ENCODE results near the gene BMP8B. TPM values are rescaled to one million over a fixed set of nuclear protein-coding genes. Genes with fewer than 3 reads are reported as not detected.

The BMP8B gene
- total RNA-seq, 4 donors from 2014 or later: 0.46 to 1.3 TPM; not detected in 2

DNA sequence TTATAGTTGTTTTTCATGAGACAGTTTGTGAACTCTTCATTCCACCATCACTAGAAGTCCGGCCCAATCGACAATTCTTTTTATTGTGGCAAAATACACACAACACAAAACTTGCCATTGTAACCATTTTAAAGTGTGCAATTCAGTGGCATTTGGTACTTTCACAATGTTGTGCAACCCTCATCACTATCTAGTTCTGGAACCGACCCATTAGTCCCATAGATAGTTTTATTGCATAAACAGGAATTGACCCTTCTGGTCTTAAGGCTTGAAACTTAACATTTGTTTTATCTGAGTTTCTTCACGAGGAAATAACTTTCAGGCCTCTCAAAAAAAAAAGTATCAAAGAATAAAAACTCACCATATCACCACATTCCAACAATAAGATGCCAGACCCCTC, 58.8 kb downstream of the BMP8B start:
- no peak for TF ChIP-seq POLR2A (IDR thresholded peaks at IDR 0.05)
- TF ChIP-seq, protein P1, sequence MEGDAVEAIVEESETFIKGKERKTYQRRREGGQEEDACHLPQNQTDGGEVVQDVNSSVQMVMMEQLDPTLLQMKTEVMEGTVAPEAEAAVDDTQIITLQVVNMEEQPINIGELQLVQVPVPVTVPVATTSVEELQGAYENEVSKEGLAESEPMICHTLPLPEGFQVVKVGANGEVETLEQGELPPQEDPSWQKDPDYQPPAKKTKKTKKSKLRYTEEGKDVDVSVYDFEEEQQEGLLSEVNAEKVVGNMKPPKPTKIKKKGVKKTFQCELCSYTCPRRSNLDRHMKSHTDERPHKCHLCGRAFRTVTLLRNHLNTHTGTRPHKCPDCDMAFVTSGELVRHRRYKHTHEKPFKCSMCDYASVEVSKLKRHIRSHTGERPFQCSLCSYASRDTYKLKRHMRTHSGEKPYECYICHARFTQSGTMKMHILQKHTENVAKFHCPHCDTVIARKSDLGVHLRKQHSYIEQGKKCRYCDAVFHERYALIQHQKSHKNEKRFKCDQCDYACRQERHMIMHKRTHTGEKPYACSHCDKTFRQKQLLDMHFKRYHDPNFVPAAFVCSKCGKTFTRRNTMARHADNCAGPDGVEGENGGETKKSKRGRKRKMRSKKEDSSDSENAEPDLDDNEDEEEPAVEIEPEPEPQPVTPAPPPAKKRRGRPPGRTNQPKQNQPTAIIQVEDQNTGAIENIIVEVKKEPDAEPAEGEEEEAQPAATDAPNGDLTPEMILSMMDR (IDR thresholded peaks at IDR 0.05): no peak
- intact Hi-C loops (cut with DNase I; ENCODE audit: low total_unique reads): no loop called here
- Histone ChIP-seq H3K27me3 (peaks cover 0 to 8% of the 10 kb centered on the region in 2 donors), H3K4me3 (no peak overlapping the region), H3K27ac (no peak overlapping the region), H3K9me3 (no peaks in the 10 kb centered on the region), H3K36me3 (no peaks in the 10 kb centered on the region), H3K4me1 (no peaks in the 10 kb centered on the region)
- DNase-seq: no peak

DNA sequence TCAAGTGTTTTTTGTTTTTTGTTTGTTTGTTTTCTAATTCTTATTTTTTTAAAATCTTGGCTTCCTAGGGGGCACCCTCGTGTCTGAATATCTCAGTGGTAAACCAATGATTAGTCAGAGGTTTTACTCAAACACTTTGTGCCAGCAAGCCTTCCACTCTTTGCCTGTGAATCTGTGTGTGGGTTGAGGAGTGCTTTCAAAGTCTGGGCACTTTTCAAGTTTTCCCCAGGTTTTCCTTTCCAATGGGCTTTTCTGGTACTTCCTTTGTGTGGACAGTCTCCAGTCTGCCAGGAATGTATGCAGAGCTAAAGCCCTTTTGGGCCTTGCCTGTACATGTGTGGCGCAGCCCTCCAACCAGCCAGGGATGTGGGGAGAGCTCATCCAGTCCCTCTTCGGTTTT, 59.6 kb downstream of the BMP8B start:
- no peak for TF ChIP-seq POLR2A (IDR thresholded peaks at IDR 0.05)
- TF ChIP-seq, protein P1 (IDR thresholded peaks at IDR 0.05): no peak
- Histone ChIP-seq H3K27ac (no peak overlapping the region), H3K36me3 (no peaks in the 10 kb centered on the region), H3K27me3 (peaks cover 0 to 8% of the 10 kb centered on the region in 2 donors), H3K4me1 (no peaks in the 10 kb centered on the region), H3K9me3 (no peaks in the 10 kb centered on the region), H3K4me3 (no peak overlapping the region)
- intact Hi-C loops (cut with DNase I; ENCODE audit: low total_unique reads): no loop called here
- no peak for DNase-seq

DNA sequence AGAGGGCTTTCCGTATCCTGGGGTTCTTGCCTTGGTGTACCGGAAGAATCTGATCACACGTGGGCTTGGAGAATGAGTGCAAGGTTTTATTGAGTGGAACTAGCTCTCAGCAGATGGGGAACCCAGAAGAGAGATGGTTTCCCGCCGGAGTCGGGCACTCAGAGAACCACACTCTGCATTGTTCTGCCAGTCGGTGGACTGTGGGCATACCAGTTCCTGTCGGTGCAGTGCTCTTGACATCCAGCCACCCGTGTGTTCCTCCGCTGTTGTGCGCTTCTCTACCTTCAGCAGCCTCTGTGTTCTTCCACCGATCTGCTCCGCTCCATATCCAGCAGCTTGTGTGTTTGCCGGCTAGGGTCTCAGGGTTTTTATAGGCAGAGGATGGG, 60.7 kb downstream of the BMP8B start:
- TF ChIP-seq POLR2A (IDR thresholded peaks at IDR 0.05): no peak
- TF ChIP-seq, protein P1 (IDR thresholded peaks at IDR 0.05): no peak
- H3K27me3 ChIP-seq: peaks cover 0 to 8% of the 10 kb centered on the region in 2 donors
- H3K4me3 ChIP-seq: no peak overlapping the region
- intact Hi-C loops (cut with DNase I; ENCODE audit: low total_unique reads): no loop called here
- DNase-seq: no peak
- no peak overlapping the region for H3K27ac ChIP-seq
- no peaks in the 10 kb centered on the region for H3K4me1 ChIP-seq
- no peaks in the 10 kb centered on the region for H3K36me3 ChIP-seq
- no peaks in the 10 kb centered on the region for H3K9me3 ChIP-seq

DNA sequence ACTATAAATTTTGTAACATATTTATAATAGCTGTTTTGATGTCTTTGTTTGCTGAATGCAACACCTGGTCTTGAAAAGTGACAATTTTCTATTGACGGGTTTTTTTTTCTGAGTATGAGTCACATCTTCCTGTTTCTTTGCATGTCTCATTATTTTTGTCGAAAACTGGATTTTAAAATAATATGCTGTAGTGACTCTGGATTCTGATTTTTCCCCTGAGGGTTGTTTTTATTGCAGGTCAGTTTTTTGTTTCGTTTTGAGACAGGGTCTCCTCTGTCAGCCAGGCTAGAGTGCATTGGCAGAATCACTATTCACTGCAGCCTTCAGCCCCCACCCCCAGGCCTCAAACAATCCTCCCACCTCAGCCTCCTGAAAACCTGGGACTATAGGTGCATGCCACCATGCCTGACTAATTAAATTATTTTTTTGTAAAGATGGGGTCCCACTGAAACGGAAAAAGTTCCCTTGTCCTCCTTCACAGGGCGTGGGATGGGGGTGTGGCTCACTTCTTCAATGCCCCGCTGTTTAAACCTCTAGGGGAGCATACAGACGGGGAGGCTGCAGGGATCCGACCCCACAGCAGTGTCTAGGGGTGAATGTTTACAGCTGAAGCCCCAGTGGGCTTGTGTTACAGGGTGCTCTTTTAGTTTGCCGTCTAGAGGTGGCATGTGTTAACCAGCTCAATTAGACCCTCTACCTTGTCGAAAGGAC, 61.3 kb downstream of the BMP8B start:
- no peaks in the 10 kb centered on the region for H3K4me1 ChIP-seq
- intact Hi-C loops (cut with DNase I; ENCODE audit: low total_unique reads): no loop called here
- no peak overlapping the region for H3K4me3 ChIP-seq
- no peaks in the 10 kb centered on the region for H3K36me3 ChIP-seq
- no peak overlapping the region for H3K27ac ChIP-seq
- peaks cover 0 to 8% of the 10 kb centered on the region in 2 donors for H3K27me3 ChIP-seq
- no peaks in the 10 kb centered on the region for H3K9me3 ChIP-seq
- no peak for TF ChIP-seq POLR2A (IDR thresholded peaks at IDR 0.05)
- TF ChIP-seq, protein P1 (IDR thresholded peaks at IDR 0.05): no peak
- no peak for DNase-seq

DNA sequence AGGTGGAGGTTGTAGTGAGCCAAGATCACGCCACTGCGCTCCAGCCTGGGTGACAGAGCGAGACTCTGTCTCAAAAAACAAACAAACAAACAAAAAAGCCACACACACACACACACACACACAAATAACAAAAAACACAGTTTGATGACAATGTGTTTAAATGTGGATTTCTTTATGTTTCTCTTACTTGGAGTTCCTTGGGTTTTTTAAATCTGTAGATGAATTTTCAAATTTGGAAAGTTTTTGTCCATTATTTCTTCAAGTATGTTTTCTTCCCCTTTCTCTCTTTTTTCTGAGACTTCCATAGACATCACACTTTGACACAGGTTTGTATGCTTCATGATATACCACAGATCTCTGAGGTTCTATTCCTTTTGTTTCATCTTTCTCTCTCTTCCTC, 62.1 kb downstream of the BMP8B start:
- H3K27me3 ChIP-seq: peaks cover 0 to 8% of the 10 kb centered on the region in 2 donors
- no peak overlapping the region for H3K4me3 ChIP-seq
- H3K4me1 ChIP-seq: no peaks in the 10 kb centered on the region
- TF ChIP-seq, protein P1 (IDR thresholded peaks at IDR 0.05): no peak
- TF ChIP-seq POLR2A (IDR thresholded peaks at IDR 0.05): no peak
- intact Hi-C loops (cut with DNase I; ENCODE audit: low total_unique reads): no loop called here
- H3K27ac ChIP-seq: no peak overlapping the region
- H3K36me3 ChIP-seq: no peaks in the 10 kb centered on the region
- no peak for DNase-seq
- no peaks in the 10 kb centered on the region for H3K9me3 ChIP-seq
